Stimulated activated CD4-positive, alpha-beta T cell treated with anti-CD3 and anti-CD28 coated beads, Interleukin-4, amount 100 ng/mL, for 24 hours (primary cell): ENCODE measurements around the gene KRTAP20-1.

Experiments
- DNase-seq: peaks from one replicate; pipeline ENCODE4 v3.0.0-alpha.2; 2020

Gene KRTAP20-1

GRCh38 chr21:30652891-30653290 is 36.7 kb downstream of the KRTAP20-1 start:
- DNase-seq: no peak
